Measurements from ENCODE around the gene MGAT4B.

Gene MGAT4B

GRCh38 chr5:179768326-179769085 is 38.2 kb downstream of the MGAT4B start:
- peak; percentile 18 for DNase-seq

- DNase-seq: no peak
These were observed 39.1 kb downstream of the MGAT4B start for GRCh38 chr5:179767496-179768100.

- no peak for DNase-seq
These were observed 39.8 kb downstream of the MGAT4B start for GRCh38 chr5:179766726-179767455.

GRCh38 chr5:179766021-179766725 is 40.5 kb downstream of the MGAT4B start:
- no peak for DNase-seq

- DNase-seq: peak; percentile 9
These were observed 41.3 kb downstream of the MGAT4B start for GRCh38 chr5:179765400-179765799.

- DNase-seq: no peak
These were observed 42.6 kb downstream of the MGAT4B start for GRCh38 chr5:179764056-179764455.

- DNase-seq: peak; percentile 79
These were observed 43.3 kb downstream of the MGAT4B start for GRCh38 chr5:179763215-179763945.

GRCh38 chr5:179762781-179763176 is 43.9 kb downstream of the MGAT4B start:
- DNase-seq: peak; percentile 42

- DNase-seq: peak; percentile 86
These were observed 44.4 kb downstream of the MGAT4B start for GRCh38 chr5:179762079-179762780.

- peak; percentile 45 for DNase-seq
These were observed 46.8 kb downstream of the MGAT4B start for GRCh38 chr5:179759581-179760551.

GRCh38 chr5:179758955-179759354 is 47.7 kb downstream of the MGAT4B start:
- DNase-seq: no peak

GRCh38 chr5:179755022-179755421 is 51.6 kb downstream of the MGAT4B start:
- peak; percentile 12 for DNase-seq

- DNase-seq: peak; percentile 10
These were observed 52.7 kb downstream of the MGAT4B start for GRCh38 chr5:179753971-179754370.

GRCh38 chr5:179749857-179750508 is 56.7 kb downstream of the MGAT4B start:
- no peak for DNase-seq

- no peak for DNase-seq
These were observed 58.9 kb downstream of the MGAT4B start for GRCh38 chr5:179747811-179748210.
